Muscle layer of duodenum (tissue), 2 donors: ENCODE results near the gene RGS7.
"Not testable (repeated sequence)": the region's sequence is repeated elsewhere in the genome, so short reads cannot be mapped to it uniquely, and the experiment has no call there.

Source experiments
- H3K27ac ChIP-seq: one replicate; pipeline ENCODE4 v1.7.0; 2013; ENCODE audit warnings: mild to moderate bottlenecking, low read length
- H3K27me3 ChIP-seq: one replicate; pipeline ENCODE4 v1.7.0; 2013; ENCODE audit warnings: low read depth, mild to moderate bottlenecking, control low read depth, low read length
- H3K36me3 ChIP-seq, 2 donors: one replicate each; pipeline ENCODE4 v1.7.0; 2013; ENCODE audit warnings: low read length in 2 of 2, control low read depth in 1 of 2, mild to moderate bottlenecking in 1 of 2; ENCODE audit not compliant: insufficient read depth in 2 of 2, control insufficient read depth in 1 of 2
- H3K4me1 ChIP-seq, 2 donors: one replicate each; pipeline ENCODE4 v1.7.0; 2013; ENCODE audit warnings: low read length in 2 of 2, mild to moderate bottlenecking in 2 of 2, control low read depth in 1 of 2, moderate library complexity in 1 of 2; ENCODE audit not compliant: insufficient read depth in 2 of 2, control insufficient read depth in 1 of 2
- H3K4me3 ChIP-seq, 2 donors: one replicate each; pipeline ENCODE4 v1.7.0; 2013; ENCODE audit warnings: low read length in 2 of 2, low read depth in 1 of 2, mild to moderate bottlenecking in 1 of 2
- H3K9me3 ChIP-seq, 2 donors: one replicate each; pipeline ENCODE4 v1.7.0; 2013; ENCODE audit warnings: low read length in 2 of 2, control low read depth in 1 of 2, mild to moderate bottlenecking in 1 of 2; ENCODE audit not compliant: control insufficient read depth in 1 of 2
- donor health status: healthy.

Gene RGS7

DNA sequence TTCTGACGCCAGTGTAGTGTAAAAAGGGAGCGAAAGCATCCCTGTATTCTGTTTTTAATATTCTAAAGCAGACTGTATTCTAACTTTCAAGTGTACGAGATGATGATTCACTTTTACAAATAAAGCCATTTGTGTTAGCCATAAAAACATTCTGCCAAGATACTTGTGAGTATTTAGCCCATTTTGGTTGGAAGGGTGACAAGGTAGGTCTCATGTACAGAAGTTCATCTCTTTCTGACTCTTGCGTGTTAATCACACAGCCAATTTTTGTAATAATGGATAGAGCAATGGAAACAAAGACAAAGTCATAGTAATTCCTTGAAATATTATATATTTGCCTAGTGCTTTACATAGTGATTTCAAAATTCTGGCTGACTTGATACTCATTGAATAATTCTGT is 619.7 kb downstream of the RGS7 start:
- H3K27ac ChIP-seq: no peak overlapping the region
- no peak overlapping the region for H3K4me3 ChIP-seq
- H3K4me1 ChIP-seq: no peaks in the 10 kb centered on the region
- no peaks in the 10 kb centered on the region for H3K27me3 ChIP-seq
- H3K9me3 ChIP-seq: no peaks in the 10 kb centered on the region
- H3K36me3 ChIP-seq: no peaks in the 10 kb centered on the region

DNA sequence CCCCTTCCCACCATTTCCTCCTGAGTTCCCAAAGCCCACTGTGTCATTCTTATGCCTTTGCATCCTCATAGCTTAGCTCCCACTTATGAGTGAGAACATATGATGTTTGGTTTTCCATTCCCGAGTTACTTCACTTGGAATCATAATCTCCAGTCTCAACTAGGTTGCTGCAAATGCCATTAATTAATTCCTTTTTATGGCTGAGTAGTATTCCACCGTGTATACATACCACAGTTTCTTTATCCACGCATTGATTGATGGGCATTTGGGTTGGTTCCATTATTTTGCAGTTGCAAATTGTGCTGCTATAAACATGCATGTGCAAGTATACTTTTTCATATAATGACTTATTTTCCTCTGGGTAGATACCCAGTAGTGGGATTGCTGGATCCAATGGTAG is 622.3 kb downstream of the RGS7 start:
- H3K9me3 ChIP-seq, H3K4me1 ChIP-seq, H3K36me3 ChIP-seq, H3K27ac ChIP-seq, H3K27me3 ChIP-seq, H3K4me3 ChIP-seq: not testable (repeated sequence)

DNA sequence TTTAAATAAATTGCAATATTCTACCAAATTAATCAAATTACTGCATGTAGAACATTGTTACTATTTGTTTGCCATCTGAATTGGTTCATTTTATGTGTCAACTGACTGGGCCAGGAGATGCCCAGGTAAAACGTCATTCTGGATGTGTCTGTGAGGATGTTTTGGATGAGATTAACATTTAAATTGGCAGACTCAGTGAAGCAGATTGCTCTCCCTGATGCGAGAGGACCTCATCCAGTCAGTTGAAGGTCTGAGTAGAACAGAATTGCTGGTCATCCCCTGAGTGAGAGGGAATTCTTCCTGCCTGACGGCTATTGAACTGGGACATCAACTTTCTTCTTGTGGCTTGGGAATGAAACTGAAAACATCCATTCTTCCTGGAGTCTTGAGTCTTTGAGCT is 623.0 kb downstream of the RGS7 start:
- Histone ChIP-seq H3K4me3 (no peak overlapping the region), H3K36me3 (no peaks in the 10 kb centered on the region), H3K9me3 (no peaks in the 10 kb centered on the region), H3K27ac (no peak overlapping the region), H3K27me3 (no peaks in the 10 kb centered on the region), H3K4me1 (no peaks in the 10 kb centered on the region)

DNA sequence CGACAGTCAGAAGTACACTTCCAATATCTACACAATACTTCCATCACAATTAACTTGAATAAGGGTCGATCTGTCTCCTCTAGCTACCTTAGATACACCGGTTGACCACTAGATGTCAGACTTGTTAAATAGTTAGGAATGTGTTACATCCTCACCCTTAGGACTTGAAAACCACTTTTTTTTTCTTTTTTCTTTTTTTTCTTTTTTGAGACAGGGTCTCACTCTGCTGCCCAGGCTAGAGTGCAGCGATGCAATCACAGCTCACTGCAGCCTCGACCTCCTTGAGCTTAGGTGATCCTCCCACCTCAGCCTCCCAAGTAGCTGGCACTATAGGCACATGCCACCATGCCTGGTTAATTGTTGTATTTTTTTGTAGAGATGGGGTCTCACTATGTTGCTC is 624.6 kb downstream of the RGS7 start:
- H3K4me1 ChIP-seq: no peaks in the 10 kb centered on the region
- no peaks in the 10 kb centered on the region for H3K36me3 ChIP-seq
- H3K27me3 ChIP-seq: no peaks in the 10 kb centered on the region
- no peak overlapping the region for H3K4me3 ChIP-seq
- H3K9me3 ChIP-seq: no peaks in the 10 kb centered on the region
- no peak overlapping the region for H3K27ac ChIP-seq
